Activated CD8-positive, alpha-beta T cell treated with anti-CD3 and anti-CD28 coated beads, Interleukin-2, amount 10 ng/mL, durations not matched to agents 7 days and 5 days (primary cell): Measurements from ENCODE around the gene CPE. TPM values are rescaled to one million over a fixed set of nuclear protein-coding genes. Genes with fewer than 3 reads are reported as not detected.

Experiments used
- ATAC-seq: fragments of 150-1000 bp; cut with Tn5 transposase; one replicate; pipeline ENCODE4 v1.10.0; 2021; ENCODE audit warnings: moderate library complexity
- CTCF ChIA-PET: fragments of 350-600 bp; sonication (Branson Sonifier 250); formaldehyde crosslinking; loops from one replicate; lab custom pipeline; 2021; ENCODE audit warnings: antibody characterized with exemption; lab: Charles Lee
- POLR2A ChIA-PET: fragments of 350-600 bp; sonication (Branson Sonifier 250); formaldehyde crosslinking; loops from one replicate; lab custom pipeline; 2021; ENCODE audit warnings: antibody characterized with exemption; lab: Charles Lee
- DNase-seq: peaks from one replicate; pipeline ENCODE4 v3.0.0-alpha.2; 2020
- H3K27ac Mint-ChIP-seq: one replicate; pipeline ENCODE4 v1.8.0; 2021; ENCODE audit warnings: mild to moderate bottlenecking, mixed read lengths
- H3K27me3 Mint-ChIP-seq: one replicate; pipeline ENCODE4 v1.8.0; 2021; ENCODE audit warnings: low read depth, mixed read lengths
- H3K36me3 Mint-ChIP-seq: one replicate; pipeline ENCODE4 v1.8.0; 2021; ENCODE audit warnings: low read depth, mixed read lengths
- H3K4me1 Mint-ChIP-seq: one replicate; pipeline ENCODE4 v1.8.0; 2021; ENCODE audit warnings: low read depth, mixed read lengths
- H3K4me3 Mint-ChIP-seq: one replicate; pipeline ENCODE4 v1.8.0; 2021; ENCODE audit warnings: mild to moderate bottlenecking, mixed read lengths
- H3K9me3 Mint-ChIP-seq: one replicate; pipeline ENCODE4 v1.8.0; 2022; ENCODE audit warnings: mixed read lengths; ENCODE audit not compliant: insufficient read depth
- total RNA-seq, 2 experiments: library from RNA; stranded (reverse); gene quantifications; one replicate each; pipeline ENCODE4 v1.2.3, GENCODE V29; 2021

CPE gene
- total RNA-seq, 2 experiments from 2014 or later: not detected

DNA sequence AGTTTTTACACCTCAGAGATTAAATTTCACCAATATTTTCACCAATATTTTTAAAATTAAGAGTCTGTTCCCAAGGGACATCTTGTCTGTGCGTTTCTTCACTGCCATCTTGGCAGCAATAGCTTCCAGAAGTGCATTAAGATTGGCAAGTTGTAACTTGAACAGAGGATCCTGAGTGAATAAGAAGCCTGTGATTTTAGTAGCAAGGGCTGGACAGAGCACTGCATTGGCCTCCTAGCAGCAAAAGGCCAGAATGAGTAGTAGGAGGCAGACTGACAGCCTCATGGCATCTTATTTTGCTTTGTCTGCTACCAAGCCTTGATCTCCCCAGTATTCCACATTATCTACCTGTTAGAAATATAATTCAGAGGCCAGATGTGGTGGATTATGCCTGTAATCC is 138.4 kb downstream of the CPE start:
- Mint-ChIP-seq H3K4me3 (no peak overlapping the region), H3K4me1 (no peaks in the 10 kb centered on the region), H3K9me3 (no peaks in the 10 kb centered on the region), H3K27ac (no peak overlapping the region), H3K36me3 (no peaks in the 10 kb centered on the region), H3K27me3 (peaks cover 9% of the 10 kb centered on the region)
- DNase-seq: no peak
- POLR2A ChIA-PET: no interaction called here
- CTCF ChIA-PET: no interaction called here
- ATAC-seq: no peak

GRCh38 chr4:165518024-165518616 is 139.3 kb downstream of the CPE start:
- H3K27ac Mint-ChIP-seq: no peak overlapping the region
- H3K36me3 Mint-ChIP-seq: no peaks in the 10 kb centered on the region
- ChIA-PET CTCF (no interaction called here), POLR2A (no interaction called here)
- H3K4me1 Mint-ChIP-seq: no peaks in the 10 kb centered on the region
- ATAC-seq: no peak
- peaks cover 9% of the 10 kb centered on the region for H3K27me3 Mint-ChIP-seq
- no peaks in the 10 kb centered on the region for H3K9me3 Mint-ChIP-seq
- no peak for DNase-seq
- H3K4me3 Mint-ChIP-seq: no peak overlapping the region

DNA sequence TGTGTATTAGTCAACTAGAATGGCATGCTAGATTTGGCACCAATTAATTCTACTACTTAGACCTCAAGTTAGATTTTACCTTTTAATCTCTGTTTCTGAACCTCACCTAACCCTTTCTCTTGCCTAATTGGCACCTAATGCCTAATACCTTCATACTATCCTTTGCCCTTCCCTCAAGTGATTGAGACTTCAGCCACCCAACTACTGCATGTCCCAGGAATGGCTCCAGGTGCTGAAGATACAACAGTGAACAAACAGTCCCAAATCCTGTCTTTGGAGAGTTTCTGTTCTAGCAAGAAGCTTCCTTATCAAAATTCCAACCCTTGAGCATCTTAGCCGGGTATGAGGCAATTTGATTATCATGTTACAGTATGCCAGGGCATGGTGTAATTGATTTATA is 139.9 kb downstream of the CPE start:
- POLR2A ChIA-PET: no interaction called here
- Mint-ChIP-seq H3K4me3 (no peak overlapping the region), H3K36me3 (no peaks in the 10 kb centered on the region), H3K4me1 (no peaks in the 10 kb centered on the region), H3K27ac (no peak overlapping the region), H3K27me3 (peaks cover 6% of the 10 kb centered on the region), H3K9me3 (no peaks in the 10 kb centered on the region)
- ATAC-seq (no peak), DNase-seq (no peak)
- CTCF ChIA-PET: no interaction called here

- DNase-seq (no peak), ATAC-seq (no peak)
- Mint-ChIP-seq H3K9me3 (no peaks in the 10 kb centered on the region), H3K27me3 (peaks cover 6% of the 10 kb centered on the region), H3K27ac (no peak overlapping the region), H3K36me3 (no peaks in the 10 kb centered on the region), H3K4me3 (no peak overlapping the region), H3K4me1 (no peaks in the 10 kb centered on the region)
- ChIA-PET POLR2A (no interaction called here), CTCF (no interaction called here)
These were observed 140.8 kb downstream of the CPE start for GRCh38 chr4:165519591-165519990.

GRCh38 chr4:165520086-165520485 is 141.3 kb downstream of the CPE start:
- H3K27ac Mint-ChIP-seq: no peak overlapping the region
- ATAC-seq (no peak), DNase-seq (no peak)
- ChIA-PET POLR2A (no interaction called here), CTCF (no interaction called here)
- H3K9me3 Mint-ChIP-seq: no peaks in the 10 kb centered on the region
- H3K36me3 Mint-ChIP-seq: no peaks in the 10 kb centered on the region
- peaks cover 6% of the 10 kb centered on the region for H3K27me3 Mint-ChIP-seq
- H3K4me1 Mint-ChIP-seq: no peaks in the 10 kb centered on the region
- H3K4me3 Mint-ChIP-seq: no peak overlapping the region

GRCh38 chr4:165522050-165522449 is 143.2 kb downstream of the CPE start:
- Mint-ChIP-seq H3K9me3 (no peaks in the 10 kb centered on the region), H3K36me3 (no peaks in the 10 kb centered on the region), H3K4me3 (no peak overlapping the region), H3K27me3 (peaks cover 7% of the 10 kb centered on the region), H3K27ac (no peak overlapping the region), H3K4me1 (no peaks in the 10 kb centered on the region)
- ChIA-PET CTCF (no interaction called here), POLR2A (no interaction called here)
- ATAC-seq: no peak
- no peak for DNase-seq

GRCh38 chr4:165524532-165525190 is 145.9 kb downstream of the CPE start:
- CTCF ChIA-PET: no interaction called here
- no peak overlapping the region for H3K27ac Mint-ChIP-seq
- no peaks in the 10 kb centered on the region for H3K9me3 Mint-ChIP-seq
- H3K27me3 Mint-ChIP-seq: peaks cover 4% of the 10 kb centered on the region
- no peaks in the 10 kb centered on the region for H3K36me3 Mint-ChIP-seq
- POLR2A ChIA-PET: no interaction called here
- DNase-seq: no peak
- no peaks in the 10 kb centered on the region for H3K4me1 Mint-ChIP-seq
- H3K4me3 Mint-ChIP-seq: no peak overlapping the region
- no peak for ATAC-seq

GRCh38 chr4:165532976-165533375 is 154.2 kb downstream of the CPE start:
- no peak overlapping the region for H3K4me3 Mint-ChIP-seq
- H3K9me3 Mint-ChIP-seq: no peaks in the 10 kb centered on the region
- no peaks in the 10 kb centered on the region for H3K4me1 Mint-ChIP-seq
- no peak overlapping the region for H3K27ac Mint-ChIP-seq
- no peak for ATAC-seq
- CTCF ChIA-PET: interaction anchor here (1.0 kb wide), 1 partner anchor 40 kb away, joined by 5 read pairs; no protein-coding TSS in a partner anchor
- no peak for DNase-seq
- H3K27me3 Mint-ChIP-seq: peaks cover 4% of the 10 kb centered on the region
- POLR2A ChIA-PET: no interaction called here
- no peaks in the 10 kb centered on the region for H3K36me3 Mint-ChIP-seq

GRCh38 chr4:165537028-165537648 is 158.3 kb downstream of the CPE start:
- Mint-ChIP-seq H3K4me1 (no peaks in the 10 kb centered on the region), H3K27ac (no peak overlapping the region), H3K36me3 (no peaks in the 10 kb centered on the region), H3K4me3 (no peak overlapping the region), H3K9me3 (no peaks in the 10 kb centered on the region), H3K27me3 (peaks cover 4% of the 10 kb centered on the region)
- ChIA-PET POLR2A (no interaction called here), CTCF (interaction anchor here (0.6 to 1.3 kb wide), 5 partner anchors 10 to 554 kb away, joined by 3 to 10 read pairs (median 4); no protein-coding TSS in a partner anchor)
- ATAC-seq (peak; percentile 27), DNase-seq (no peak)

- Mint-ChIP-seq H3K4me3 (no peak overlapping the region), H3K9me3 (no peaks in the 10 kb centered on the region), H3K27me3 (peaks cover 2% of the 10 kb centered on the region), H3K4me1 (no peaks in the 10 kb centered on the region), H3K36me3 (no peaks in the 10 kb centered on the region), H3K27ac (no peak overlapping the region)
- DNase-seq (no peak), ATAC-seq (peak; percentile 28)
- ChIA-PET POLR2A (no interaction called here), CTCF (no interaction called here)
These were observed 161.0 kb downstream of the CPE start for GRCh38 chr4:165539801-165540200.

DNA sequence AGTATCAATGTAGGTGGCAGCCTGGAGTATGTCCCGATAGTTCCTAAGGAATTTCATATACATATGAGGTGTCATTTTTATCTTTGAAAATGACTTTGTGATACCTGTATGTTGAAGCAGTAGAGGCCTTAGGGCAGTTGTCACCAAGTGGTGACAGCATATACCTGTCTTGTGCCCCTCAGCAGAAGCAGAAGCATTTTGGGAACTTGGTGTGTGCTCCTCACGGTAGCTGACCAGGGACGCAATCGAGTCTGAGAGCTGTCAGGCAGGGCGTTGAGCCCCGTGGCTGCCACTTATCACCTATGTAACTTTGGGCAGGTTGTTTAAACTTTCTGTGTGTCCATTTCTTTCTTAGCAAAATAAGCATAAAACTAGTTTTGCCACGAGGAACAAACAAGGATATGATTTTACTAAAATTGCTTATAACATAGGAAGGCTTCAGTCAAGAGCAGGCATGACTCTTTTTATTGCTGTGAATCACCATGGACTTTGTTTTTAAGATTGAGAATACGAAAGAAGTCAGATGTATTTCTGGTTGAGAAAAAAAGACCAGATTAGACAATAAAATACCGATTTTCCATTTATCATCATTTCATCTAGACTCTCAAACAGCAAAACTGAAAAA is 161.5 kb downstream of the CPE start:
- no peaks in the 10 kb centered on the region for H3K9me3 Mint-ChIP-seq
- CTCF ChIA-PET: no interaction called here

More for the DNA sequence above, 161.5 kb downstream of the CPE start:
- Mint-ChIP-seq H3K27me3 (peaks cover 2% of the 10 kb centered on the region), H3K4me3 (no peak overlapping the region), H3K27ac (no peak overlapping the region), H3K4me1 (no peaks in the 10 kb centered on the region), H3K36me3 (no peaks in the 10 kb centered on the region)
- DNase-seq (peak; percentile 24), ATAC-seq (peak; percentile 25)
- POLR2A ChIA-PET: no interaction called here
